SK-N-SH (cell line): ENCODE results near the gene PALLD. TPM values are rescaled to one million over a fixed set of nuclear protein-coding genes. Genes with fewer than 3 reads are reported as not detected.
A peak's percentile ranks its signal among the peaks of the same experiment; 100 is the strongest.

Source experiments
- CTCF ChIA-PET: fragments of 300-600, 350-600 bp; formaldehyde crosslinking; extraction: SDS; loops from one replicate; lab custom pipeline; 2021; lab: Yijun Ruan, JAX
- POLR2A ChIA-PET: fragments of 350-600 bp; sonication (Branson Sonifier 250); formaldehyde crosslinking; extraction: SDS; loops from one replicate; lab custom pipeline; 2020; ENCODE audit warnings: antibody characterized with exemption, inconsistent platforms; lab: Yijun Ruan, JAX
- DNase-seq: peaks from one replicate; pipeline ENCODE4 v3.0.0; 2012
- H2AFZ ChIP-seq: fragments of 200-600 bp; sonication (generic); 2 replicates; pipeline ENCODE4 v1.8.1; 2016; ENCODE audit warnings: antibody characterized with exemption, mild to moderate bottlenecking, low read depth
- H3F3A ChIP-seq: fragments of 200-600 bp; sonication (generic); replicated peaks from 2 replicates; pipeline ENCODE3; 2016; ENCODE audit warnings: antibody characterized with exemption, mild to moderate bottlenecking; ENCODE audit not compliant: insufficient read depth
- H3K27ac ChIP-seq, 2 experiments: fragments of 200-500 bp in 1 of 2; fragments of 200-600 bp in 1 of 2; sonication (Bioruptor generic) in 1 of 2; sonication (generic), shearing (Covaris generic) in 1 of 2; 2 replicates each; pipeline versions ENCODE4 v1.5.1 to v1.6.1; 2014 to 2016; ENCODE audit warnings: low read depth in 2 of 2, inconsistent platforms in 1 of 2, low read length in 1 of 2, mild to moderate bottlenecking in 1 of 2, mixed read lengths in 1 of 2
- H3K27me3 ChIP-seq: fragments of 200-600 bp; sonication (generic), shearing (Covaris generic); 2 replicates; pipeline ENCODE4 v1.6.1; 2016; ENCODE audit warnings: mixed run types; ENCODE audit not compliant: insufficient read depth
- H3K36me3 ChIP-seq, 2 experiments: fragments of 200-500 bp in 1 of 2; fragments of 200-600 bp in 1 of 2; sonication (Bioruptor generic) in 1 of 2; sonication (generic) in 1 of 2; replicated peaks in 1 of 2; 2 replicates each; pipeline versions ENCODE3 to v1.5.1; 2014 to 2016; ENCODE audit warnings: low read length in 1 of 2, mild to moderate bottlenecking in 1 of 2; ENCODE audit not compliant: insufficient read depth in 2 of 2, control insufficient read depth in 1 of 2
- H3K4me1 ChIP-seq, 2 experiments: fragments of 200-500 bp in 1 of 2; fragments of 200-600 bp in 1 of 2; sonication (Bioruptor generic) in 1 of 2; sonication (generic), shearing (Covaris generic) in 1 of 2; 2 replicates each; pipeline versions ENCODE4 v1.5.1 to v1.6.1; 2014 to 2016; ENCODE audit warnings: low read depth in 1 of 2, low read length in 1 of 2, mixed run types in 1 of 2; ENCODE audit not compliant: insufficient read depth in 2 of 2, control insufficient read depth in 1 of 2
- H3K4me2 ChIP-seq: fragments of 200-600 bp; sonication (generic), shearing (Covaris generic); 2 replicates; pipeline ENCODE4 v1.6.1; 2017; ENCODE audit warnings: mixed run types
- H3K4me3 ChIP-seq, 2 experiments: fragments of 200-500 bp in 1 of 2; fragments of 200-600 bp in 1 of 2; sonication (Bioruptor generic) in 1 of 2; sonication (generic), shearing (Covaris generic) in 1 of 2; 2 replicates each; pipeline versions ENCODE4 v1.5.1 to v1.8.1; 2014 to 2016; ENCODE audit warnings: low read depth in 2 of 2, inconsistent platforms in 1 of 2, low read length in 1 of 2, mild to moderate bottlenecking in 1 of 2, mixed read lengths in 1 of 2, moderate library complexity in 1 of 2
- H3K79me2 ChIP-seq: fragments of 200-600 bp; sonication (generic); 2 replicates; pipeline ENCODE4 v1.8.1; 2017; ENCODE audit warnings: mild to moderate bottlenecking; ENCODE audit not compliant: insufficient read depth
- H3K9ac ChIP-seq: fragments of 200-600 bp; sonication (generic); 2 replicates; pipeline ENCODE4 v1.6.1; 2017; ENCODE audit warnings: mixed run types
- H3K9me2 ChIP-seq: fragments of 200-600 bp; sonication (generic); 2 replicates; pipeline ENCODE4 v1.6.1; 2017; ENCODE audit warnings: mixed run types
- H3K9me3 ChIP-seq: fragments of 200-600 bp; sonication (generic); 2 replicates; pipeline ENCODE4 v1.6.1; 2017; ENCODE audit warnings: mixed run types, mild to moderate bottlenecking, moderate library complexity
- H4K20me1 ChIP-seq: fragments of 200-600 bp; sonication (generic); 2 replicates; pipeline ENCODE4 v1.6.1; 2017; ENCODE audit warnings: mild to moderate bottlenecking, mixed run types; ENCODE audit not compliant: insufficient read depth
- CHD2 ChIP-seq: fragments of 150-350 bp; IDR thresholded peaks from 2 replicates; pipeline ENCODE4 v1.6.1; 2018; ENCODE audit warnings: low read length; ENCODE audit not compliant: partially characterized antibody
- ELF1 ChIP-seq: IDR thresholded peaks from 2 replicates; pipeline ENCODE4 v1.4.0; 2012
- MEF2A ChIP-seq: IDR thresholded peaks from 2 replicates; pipeline ENCODE4 v1.4.0; 2012; ENCODE audit warnings: low read depth, borderline replicate concordance
- NFIC ChIP-seq: IDR thresholded peaks from 2 replicates; pipeline ENCODE4 v1.4.0; 2012; ENCODE audit warnings: borderline replicate concordance
- POLR2AphosphoS5 ChIP-seq: IDR thresholded peaks from 2 replicates; pipeline ENCODE4 v1.6.1; 2012; ENCODE audit warnings: low read depth, low read length
- RAD21 ChIP-seq: IDR thresholded peaks from 2 replicates; pipeline ENCODE4 v1.6.1; 2012; ENCODE audit warnings: mild to moderate bottlenecking, low read length
- RXRA ChIP-seq: IDR thresholded peaks from 2 replicates; pipeline ENCODE4 v1.4.0; 2012; ENCODE audit warnings: low read depth, mild to moderate bottlenecking, borderline replicate concordance
- SMC3 ChIP-seq: IDR thresholded peaks from 2 replicates; pipeline ENCODE4 v1.6.1; 2012; ENCODE audit warnings: low read depth, low read length, improper control_type of control experiment
- TCF12 ChIP-seq: IDR thresholded peaks from 2 replicates; pipeline ENCODE4 v1.4.0; 2012
- TEAD4 ChIP-seq: IDR thresholded peaks from 2 replicates; pipeline ENCODE4 v1.4.0; 2012; ENCODE audit warnings: mild to moderate bottlenecking, borderline replicate concordance; ENCODE audit not compliant: insufficient read depth
- WGBS: methylation state at CpG from one replicate; pipeline ENCODE4 v1.1.6; 2017; ENCODE audit warnings: low lambda C conversion rate; 5-methylcytosine and 5-hydroxymethylcytosine counted together
- polyA plus RNA-seq, 3 experiments: library from polyadenylated mRNA; depleted of rRNA; stranded (reverse); fragments of >200 nt; gene quantifications; 2 replicates each; pipeline ENCODE4 v1.2.3, GENCODE V29; 2012
- TF ChIP-seq, protein P1 (sequence below): IDR thresholded peaks from 2 replicates; pipeline ENCODE4; 2012
- TF ChIP-seq, protein P2 (sequence below): fragments of 200-600 bp; sonication (generic); IDR thresholded peaks from 2 replicates; pipeline ENCODE4 v1.6.1; 2017; ENCODE audit warnings: antibody characterized with exemption, mild to moderate bottlenecking, moderate library complexity
- TF ChIP-seq, protein P3 (sequence below): IDR thresholded peaks from 2 replicates; pipeline ENCODE4 v1.4.0; 2012; ENCODE audit warnings: low read depth

PALLD gene
- polyA plus RNA-seq, 1 of the 3 experiments (the other 2 are of a cell fraction): 33.0 TPM

DNA sequence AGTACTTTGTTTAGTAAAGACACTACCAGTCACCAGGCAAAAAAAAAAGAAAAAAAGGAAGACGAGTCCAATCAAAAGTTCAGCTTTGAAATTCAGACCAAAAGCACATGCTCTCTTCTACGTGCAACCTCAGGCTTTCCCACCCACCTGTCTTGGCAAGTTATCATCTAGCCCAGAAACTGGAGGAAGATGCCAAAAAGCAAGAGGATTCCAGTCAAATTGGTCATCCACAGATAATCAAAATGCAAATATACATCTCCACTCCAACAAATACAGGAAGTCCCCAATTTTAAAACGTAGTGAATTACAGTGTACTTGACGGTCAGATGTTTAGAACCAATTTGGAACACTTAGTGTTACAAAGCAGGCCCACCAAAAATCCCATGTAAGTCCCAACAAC lies 96.5 kb downstream of the PALLD start:
- no peak for TF ChIP-seq TEAD4
- TF ChIP-seq, protein P1, sequence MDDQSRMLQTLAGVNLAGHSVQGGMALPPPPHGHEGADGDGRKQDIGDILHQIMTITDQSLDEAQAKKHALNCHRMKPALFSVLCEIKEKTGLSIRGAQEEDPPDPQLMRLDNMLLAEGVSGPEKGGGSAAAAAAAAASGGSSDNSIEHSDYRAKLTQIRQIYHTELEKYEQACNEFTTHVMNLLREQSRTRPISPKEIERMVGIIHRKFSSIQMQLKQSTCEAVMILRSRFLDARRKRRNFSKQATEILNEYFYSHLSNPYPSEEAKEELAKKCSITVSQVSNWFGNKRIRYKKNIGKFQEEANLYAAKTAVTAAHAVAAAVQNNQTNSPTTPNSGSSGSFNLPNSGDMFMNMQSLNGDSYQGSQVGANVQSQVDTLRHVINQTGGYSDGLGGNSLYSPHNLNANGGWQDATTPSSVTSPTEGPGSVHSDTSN: no peak
- TF ChIP-seq ELF1: no peak
- TF ChIP-seq, protein P2, sequence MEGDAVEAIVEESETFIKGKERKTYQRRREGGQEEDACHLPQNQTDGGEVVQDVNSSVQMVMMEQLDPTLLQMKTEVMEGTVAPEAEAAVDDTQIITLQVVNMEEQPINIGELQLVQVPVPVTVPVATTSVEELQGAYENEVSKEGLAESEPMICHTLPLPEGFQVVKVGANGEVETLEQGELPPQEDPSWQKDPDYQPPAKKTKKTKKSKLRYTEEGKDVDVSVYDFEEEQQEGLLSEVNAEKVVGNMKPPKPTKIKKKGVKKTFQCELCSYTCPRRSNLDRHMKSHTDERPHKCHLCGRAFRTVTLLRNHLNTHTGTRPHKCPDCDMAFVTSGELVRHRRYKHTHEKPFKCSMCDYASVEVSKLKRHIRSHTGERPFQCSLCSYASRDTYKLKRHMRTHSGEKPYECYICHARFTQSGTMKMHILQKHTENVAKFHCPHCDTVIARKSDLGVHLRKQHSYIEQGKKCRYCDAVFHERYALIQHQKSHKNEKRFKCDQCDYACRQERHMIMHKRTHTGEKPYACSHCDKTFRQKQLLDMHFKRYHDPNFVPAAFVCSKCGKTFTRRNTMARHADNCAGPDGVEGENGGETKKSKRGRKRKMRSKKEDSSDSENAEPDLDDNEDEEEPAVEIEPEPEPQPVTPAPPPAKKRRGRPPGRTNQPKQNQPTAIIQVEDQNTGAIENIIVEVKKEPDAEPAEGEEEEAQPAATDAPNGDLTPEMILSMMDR: no peak
- TF ChIP-seq, protein P3, sequence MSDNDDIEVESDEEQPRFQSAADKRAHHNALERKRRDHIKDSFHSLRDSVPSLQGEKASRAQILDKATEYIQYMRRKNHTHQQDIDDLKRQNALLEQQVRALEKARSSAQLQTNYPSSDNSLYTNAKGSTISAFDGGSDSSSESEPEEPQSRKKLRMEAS: no peak
- TF ChIP-seq CHD2: no peak
- TF ChIP-seq TCF12: no peak
- TF ChIP-seq POLR2AphosphoS5: no peak
- peak; percentile 26; the same call in 1 of the 2 replicates for TF ChIP-seq NFIC
- ChIA-PET CTCF (interaction anchor here (1.7 kb wide), 1 partner anchor 8 kb away, joined by 11 read pairs; no protein-coding TSS in a partner anchor), POLR2A (no interaction called here)
- Histone ChIP-seq H3K4me3 (no peak overlapping the region), H3K79me2 (no peaks in the 10 kb centered on the region), H3K9ac (no peak overlapping the region), H4K20me1 (no peaks in the 10 kb centered on the region), H3K9me2 (no peaks in the 10 kb centered on the region), H3K27me3 (no peaks in the 10 kb centered on the region), H3K4me2 (no peak overlapping the region), H3K27ac (no peak overlapping the region), H3K9me3 (no peaks in the 10 kb centered on the region), H2AFZ (no peak overlapping the region), H3K36me3 (no peaks in the 10 kb centered on the region), H3F3A (peaks cover 16% of the 10 kb centered on the region), H3K4me1 (peaks cover 3 to 18% of the 10 kb centered on the region in 2 experiments)
- no peak for DNase-seq
- 57% methylated on average over 4 of the region's 4 CpGs for WGBS

DNA sequence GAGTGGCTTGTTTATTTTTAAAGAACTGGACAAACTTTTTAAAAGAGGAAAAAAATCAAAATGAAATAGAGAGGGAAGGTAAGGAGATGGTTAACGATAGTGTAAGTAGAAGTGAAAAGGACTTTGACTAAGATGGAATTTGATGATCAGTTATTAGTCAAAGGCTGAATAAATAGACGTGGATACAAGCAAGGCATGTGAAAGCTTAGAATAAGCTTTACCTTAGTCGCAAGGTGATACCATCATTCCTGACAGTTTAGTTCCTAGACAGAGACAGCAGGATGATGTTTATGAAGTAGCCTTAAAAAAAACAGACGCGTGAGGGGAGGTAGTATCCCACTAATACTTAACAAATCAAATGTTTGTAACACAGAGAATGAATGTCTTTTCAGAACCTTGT lies 97.3 kb downstream of the PALLD start:
- no peaks in the 10 kb centered on the region for H3K79me2 ChIP-seq
- no peak overlapping the region for H3K27ac ChIP-seq
- H3F3A ChIP-seq: peaks cover 12% of the 10 kb centered on the region
- 80% methylated on average over 5 of the region's 5 CpGs for WGBS
- H3K4me2 ChIP-seq: no peak overlapping the region
- DNase-seq: no peak
- no peak overlapping the region for H2AFZ ChIP-seq
- H3K9me3 ChIP-seq: no peaks in the 10 kb centered on the region
- ChIA-PET POLR2A (no interaction called here), CTCF (interaction anchor here (1.5 to 1.7 kb wide), 2 partner anchors 9 to 37 kb away, joined by 3 to 11 read pairs; no protein-coding TSS in a partner anchor)
- TF ChIP-seq MEF2A: no peak
- no peak for TF ChIP-seq RAD21
- no peak for TF ChIP-seq RXRA
- no peak for TF ChIP-seq SMC3
- H3K27me3 ChIP-seq: no peaks in the 10 kb centered on the region
- H3K36me3 ChIP-seq: no peaks in the 10 kb centered on the region
- H3K9ac ChIP-seq: no peak overlapping the region
- no peaks in the 10 kb centered on the region for H3K9me2 ChIP-seq
- H3K4me1 ChIP-seq: peaks cover under 1 to 11% of the 10 kb centered on the region in 2 experiments
- no peaks in the 10 kb centered on the region for H4K20me1 ChIP-seq
- no peak overlapping the region for H3K4me3 ChIP-seq
